Caco-2 (cell line): Measurements from ENCODE around the gene LTO1. TPM values are rescaled to one million over a fixed set of nuclear protein-coding genes. Genes with fewer than 3 reads are reported as not detected.

Experiments
- BruUV-seq: library from RNA; stranded (reverse); fragments of 400-500 nt; replicated peaks from 2 replicates; lab custom pipeline; 2021; lab: Mats Ljungman, UMichigan
- CTCF ChIA-PET: fragments of 300-600 bp; sonication (Branson Sonifier 250); formaldehyde crosslinking; loops from one replicate; lab custom pipeline; 2022; ENCODE audit warnings: antibody characterized with exemption; lab: Charles Lee
- POLR2A ChIA-PET: fragments of 300-600 bp; sonication (Branson Sonifier 250); formaldehyde crosslinking; loops from one replicate; lab custom pipeline; 2022; ENCODE audit warnings: antibody characterized with exemption; lab: Charles Lee
- DNase-seq, 2 experiments: peaks; one replicate each; pipeline versions ENCODE4 v3.0.0 to v3.0.0-alpha.2; 2020 to 2022
- H3K27me3 ChIP-seq: replicated peaks from 2 replicates; pipeline ENCODE4 v1.6.0; 2011; ENCODE audit warnings: low read length; ENCODE audit not compliant: control insufficient read depth, insufficient read depth
- H3K36me3 ChIP-seq: 2 replicates; pipeline ENCODE4 v1.5.1; 2011; ENCODE audit warnings: low read length; ENCODE audit not compliant: control insufficient read depth, insufficient read depth
- H3K4me1 ChIP-seq: fragments of 250-450 bp; sonication (Bioruptor Pico); 2 replicates; pipeline ENCODE4 v1.5.1; 2020; ENCODE audit warnings: mild to moderate bottlenecking
- H3K4me3 ChIP-seq: 2 replicates; pipeline ENCODE4 v1.5.1; 2011; ENCODE audit warnings: low read depth, mild to moderate bottlenecking, control low read depth, low read length
- H3K9me3 ChIP-seq: fragments of 250-450 bp; sonication (Bioruptor Pico); 2 replicates; pipeline ENCODE4 v1.5.1; 2020; ENCODE audit warnings: mild to moderate bottlenecking, moderate library complexity
- H3K27ac Mint-ChIP-seq: one replicate; pipeline ENCODE4 v1.8.0; 2022; ENCODE audit warnings: mixed read lengths; ENCODE audit not compliant: unreplicated experiment
- H3K27me3 Mint-ChIP-seq: one replicate; pipeline ENCODE4 v1.8.0; 2022; ENCODE audit warnings: mixed read lengths; ENCODE audit not compliant: insufficient read depth, unreplicated experiment
- H3K36me3 Mint-ChIP-seq: one replicate; pipeline ENCODE4 v1.8.0; 2022; ENCODE audit warnings: mild to moderate bottlenecking, mixed read lengths; ENCODE audit not compliant: insufficient read depth, unreplicated experiment
- H3K4me1 Mint-ChIP-seq: one replicate; pipeline ENCODE4 v1.8.0; 2022; ENCODE audit warnings: low read depth, mixed read lengths; ENCODE audit not compliant: unreplicated experiment
- H3K4me3 Mint-ChIP-seq: one replicate; pipeline ENCODE4 v1.8.0; 2022; ENCODE audit warnings: mild to moderate bottlenecking, moderate library complexity, mixed read lengths; ENCODE audit not compliant: unreplicated experiment
- H3K9me3 Mint-ChIP-seq: one replicate; pipeline ENCODE4 v1.8.0; 2022; ENCODE audit warnings: mixed read lengths; ENCODE audit not compliant: unreplicated experiment
- CTCF ChIP-seq, 2 experiments: fragments of 200-600 bp in 1 of 2; IDR thresholded peaks; 1 replicate in 1 of 2; 2 replicates in 1 of 2; pipeline versions ENCODE4 v1.5.1 to v1.8.0; 2011 to 2022; ENCODE audit warnings: antibody characterized with exemption in 1 of 2, control low read depth in 1 of 2, inconsistent platforms in 1 of 2, low read depth in 1 of 2, low read length in 1 of 2, mild to moderate bottlenecking in 1 of 2, moderate library complexity in 1 of 2; ENCODE audit not compliant: insufficient read depth in 1 of 2, severe bottlenecking in 1 of 2, unreplicated experiment in 1 of 2
- intact Hi-C: fragments of 100-400 bp; cut with micrococcal nuclease; formaldehyde crosslinking; loops from one replicate; pipeline ENCODE4 v1.10.0; 2022; ENCODE audit not compliant: unreplicated experiment
- total RNA-seq: library from RNA; stranded (reverse); gene quantifications from 2 replicates; pipeline ENCODE4 v1.2.3, GENCODE V29; 2022

Gene LTO1
- total RNA-seq, 1 experiment from 2014 or later, result 49.3 TPM

DNA sequence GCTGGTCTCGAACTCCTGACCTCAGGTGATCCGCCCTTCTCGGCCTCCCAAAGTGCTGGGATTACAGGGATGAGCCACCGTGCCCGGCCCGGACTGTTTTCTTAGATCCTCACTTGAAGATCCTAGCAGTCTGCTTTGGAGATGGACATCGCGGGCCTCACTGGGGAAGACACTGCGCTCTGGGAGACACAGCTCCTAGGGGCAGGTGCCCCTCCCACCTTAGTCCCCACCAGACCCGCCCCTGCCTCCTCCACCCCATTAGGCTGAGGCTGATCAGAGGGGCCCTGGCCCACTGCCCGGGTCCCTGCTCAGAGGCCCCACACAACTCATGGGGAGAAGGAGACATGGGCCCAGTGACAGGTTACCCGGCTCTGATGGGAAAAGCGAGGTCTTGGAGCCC, 11.3 kb upstream of the LTO1 start:
- peaks cover 19% of the 10 kb centered on the region for H3K9me3 Mint-ChIP-seq
- Histone ChIP-seq H3K4me1 (peaks cover 11% of the 10 kb centered on the region), H3K4me3 (no peak overlapping the region), H3K9me3 (no peaks in the 10 kb centered on the region), H3K27me3 (no peaks in the 10 kb centered on the region), H3K36me3 (no peaks in the 10 kb centered on the region)
- H3K27me3 Mint-ChIP-seq, result no peaks in the 10 kb centered on the region
- CTCF ChIA-PET, result interaction anchor here (0.7 to 1.2 kb wide), 3 partner anchors 14 to 181 kb away, joined by 3 to 5 read pairs (median 5); no protein-coding TSS in a partner anchor
- no peak for TF ChIP-seq CTCF (IDR thresholded peaks at IDR 0.05; ENCODE audit: insufficient read depth in 1 of 2, low read depth in 1 of 2, low read length in 1 of 2, severe bottlenecking in 1 of 2, unreplicated experiment in 1 of 2)
- no peak for DNase-seq
- H3K4me3 Mint-ChIP-seq, result no peak overlapping the region
- intact Hi-C loops, result loop anchor here (1.0 to 5.0 kb wide), 4 partner anchors 23 to 511 kb away; no protein-coding TSS in a partner anchor
- no peak overlapping the region for H3K27ac Mint-ChIP-seq
- no TSS peak for BruUV-seq
- H3K36me3 Mint-ChIP-seq, result no peaks in the 10 kb centered on the region
- POLR2A ChIA-PET, result no interaction called here
- peaks cover 25% of the 10 kb centered on the region for H3K4me1 Mint-ChIP-seq

DNA sequence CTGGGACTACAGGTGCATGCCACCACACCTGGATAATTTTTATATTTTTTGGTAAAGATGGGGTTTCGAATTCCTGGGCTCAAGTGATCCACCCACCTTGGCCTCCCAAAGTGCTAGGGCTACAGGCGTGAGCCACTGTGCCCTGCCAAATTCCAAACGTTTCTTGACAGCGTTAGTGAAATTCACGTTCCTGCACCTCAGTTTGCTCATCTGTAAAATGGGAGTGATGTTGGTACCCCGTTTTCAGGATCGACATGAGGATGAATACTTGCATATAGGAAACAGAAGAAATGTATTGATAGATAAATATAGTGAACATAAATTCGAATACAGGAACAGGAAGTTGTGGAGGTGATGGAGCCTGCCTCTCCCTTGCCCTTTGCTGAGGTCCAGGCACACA, 10.2 kb upstream of the LTO1 start:
- Histone ChIP-seq H3K9me3 (no peaks in the 10 kb centered on the region), H3K36me3 (no peaks in the 10 kb centered on the region), H3K4me3 (no peak overlapping the region), H3K4me1 (peaks cover 11% of the 10 kb centered on the region), H3K27me3 (no peaks in the 10 kb centered on the region)
- Mint-ChIP-seq H3K27ac (no peak overlapping the region), H3K9me3 (peaks cover 11% of the 10 kb centered on the region), H3K4me1 (peaks cover 20% of the 10 kb centered on the region), H3K27me3 (no peaks in the 10 kb centered on the region), H3K36me3 (no peaks in the 10 kb centered on the region), H3K4me3 (no peak overlapping the region)
- BruUV-seq, result no TSS peak
- ChIA-PET CTCF (no interaction called here), POLR2A (no interaction called here)
- TF ChIP-seq CTCF (IDR thresholded peaks at IDR 0.05; ENCODE audit: insufficient read depth in 1 of 2, low read depth in 1 of 2, low read length in 1 of 2, severe bottlenecking in 1 of 2, unreplicated experiment in 1 of 2), result no peak
- no peak for DNase-seq
- intact Hi-C loops, result loop anchor here (5.0 kb wide), 1 partner anchor 512 kb away; no protein-coding TSS in a partner anchor

DNA sequence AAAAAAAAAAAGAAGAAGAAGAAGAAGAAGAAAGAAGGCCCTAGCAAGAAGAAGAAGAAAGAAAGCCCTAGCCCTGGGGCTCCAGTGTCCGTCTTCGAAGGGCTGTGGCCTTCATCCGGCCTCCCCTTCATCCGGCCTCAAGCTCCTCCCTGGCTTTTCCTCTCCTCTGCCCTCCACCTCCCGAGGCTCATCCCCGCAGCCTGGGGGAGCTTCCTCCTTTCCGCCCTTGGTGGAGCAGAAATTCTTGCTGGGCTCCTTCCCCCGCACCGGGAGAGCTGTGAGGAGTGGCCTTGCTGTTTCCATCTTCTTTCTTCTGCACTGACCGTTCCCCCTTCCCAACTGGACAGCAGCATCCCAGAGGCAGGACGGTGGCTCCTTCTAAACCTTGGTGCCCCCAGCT, 9.5 kb upstream of the LTO1 start:
- Histone ChIP-seq H3K36me3 (no peaks in the 10 kb centered on the region), H3K4me3 (no peak overlapping the region), H3K9me3 (no peaks in the 10 kb centered on the region), H3K27me3 (no peaks in the 10 kb centered on the region), H3K4me1 (peaks cover 11% of the 10 kb centered on the region)
- no peaks in the 10 kb centered on the region for H3K27me3 Mint-ChIP-seq
- H3K9me3 Mint-ChIP-seq, result peaks cover 4% of the 10 kb centered on the region
- no peak overlapping the region for H3K27ac Mint-ChIP-seq
- POLR2A ChIA-PET, result no interaction called here
- no TSS peak for BruUV-seq
- intact Hi-C loops, result loop anchor here (1.0 to 5.0 kb wide), 2 partner anchors 9 to 513 kb away; partner anchors contain the start of gene LTO1
- no peak for TF ChIP-seq CTCF (IDR thresholded peaks at IDR 0.05; ENCODE audit: insufficient read depth in 1 of 2, low read depth in 1 of 2, low read length in 1 of 2, severe bottlenecking in 1 of 2, unreplicated experiment in 1 of 2)
- H3K4me3 Mint-ChIP-seq, result no peak overlapping the region
- H3K36me3 Mint-ChIP-seq, result no peaks in the 10 kb centered on the region
- CTCF ChIA-PET, result interaction anchor here (0.7 to 1.8 kb wide), 4 partner anchors 10 to 553 kb away, joined by 3 to 11 read pairs (median 8); partner anchors contain the start of gene LTO1
- H3K4me1 Mint-ChIP-seq, result peaks cover 16% of the 10 kb centered on the region
- no peak for DNase-seq
